ENCODE measurements around the gene FXYD2. TPM values are rescaled to one million over a fixed set of nuclear protein-coding genes. Genes with fewer than 3 reads are reported as not detected.
A peak's percentile ranks its signal among the peaks of the same experiment; 100 is the strongest.

Gene FXYD2
- total and polyA plus RNA-seq, 2 donors from 2014 or later = 2,527 to 9,664 TPM

GRCh38 chr11:117863383-117863782 lies 38.8 kb upstream of the FXYD2 start:
- H3K27ac ChIP-seq (ENCODE audit: low read depth in 2 of 2, low read length in 2 of 2) = no peak overlapping the region
- no peak for DNase-seq
- H3K36me3 ChIP-seq (ENCODE audit: control insufficient read depth in 2 of 3, insufficient read depth in 3 of 3, low read length in 3 of 3) = no peaks in the 10 kb centered on the region
- peaks cover 0 to 16% (median 0%) of the 10 kb centered on the region in 3 donors for H3K4me1 ChIP-seq (ENCODE audit: control insufficient read depth in 2 of 3, insufficient read depth in 2 of 3, low read depth in 1 of 3, low read length in 3 of 3)
- no peaks in the 10 kb centered on the region for H3K27me3 ChIP-seq (ENCODE audit: control insufficient read depth, insufficient read depth, low read length)
- no peak overlapping the region for H3K4me3 ChIP-seq (ENCODE audit: low read length in 3 of 3)
- no peak overlapping the region for H3K9ac ChIP-seq (ENCODE audit: low read length in 3 of 3)
- H3K9me3 ChIP-seq (ENCODE audit: control insufficient read depth in 2 of 3, insufficient read depth in 1 of 3, low read length in 3 of 3) = no peaks in the 10 kb centered on the region
- no peak for FAIRE-seq
- no peak for TF ChIP-seq CTCF (IDR thresholded peaks at IDR 0.05; ENCODE audit: borderline replicate concordance, extremely low read depth, insufficient read depth)
- intact Hi-C loops (cut with DNase I) = no loop called here

- intact Hi-C loops (cut with DNase I) = no loop called here
- Histone ChIP-seq H3K4me1 (ENCODE audit: control insufficient read depth in 2 of 3, insufficient read depth in 2 of 3, low read depth in 1 of 3, low read length in 3 of 3) (peaks cover 0 to 16% (median 0%) of the 10 kb centered on the region in 3 donors), H3K9me3 (ENCODE audit: control insufficient read depth in 2 of 3, insufficient read depth in 1 of 3, low read length in 3 of 3) (no peaks in the 10 kb centered on the region), H3K36me3 (ENCODE audit: control insufficient read depth in 2 of 3, insufficient read depth in 3 of 3, low read length in 3 of 3) (no peaks in the 10 kb centered on the region), H3K4me3 (ENCODE audit: low read length in 3 of 3) (no peak overlapping the region), H3K27ac (ENCODE audit: low read depth in 2 of 2, low read length in 2 of 2) (peak overlapping the region in 1 of 2 donors; percentile 45), H3K27me3 (ENCODE audit: control insufficient read depth, insufficient read depth, low read length) (no peaks in the 10 kb centered on the region), H3K9ac (ENCODE audit: low read length in 3 of 3) (no peak overlapping the region)
- TF ChIP-seq CTCF (IDR thresholded peaks at IDR 0.05; ENCODE audit: borderline replicate concordance, extremely low read depth, insufficient read depth) = no peak
- no peak for DNase-seq
- no peak for FAIRE-seq
Measured at GRCh38 chr11:117862753-117863152, 38.2 kb upstream of the FXYD2 start.

- Histone ChIP-seq H3K36me3 (ENCODE audit: control insufficient read depth in 2 of 3, insufficient read depth in 3 of 3, low read length in 3 of 3) (no peaks in the 10 kb centered on the region), H3K27ac (ENCODE audit: low read depth in 2 of 2, low read length in 2 of 2) (peak overlapping the region; percentile 45 to 68), H3K9ac (ENCODE audit: low read length in 3 of 3) (no peak overlapping the region), H3K27me3 (ENCODE audit: control insufficient read depth, insufficient read depth, low read length) (no peaks in the 10 kb centered on the region), H3K4me1 (ENCODE audit: control insufficient read depth in 2 of 3, insufficient read depth in 2 of 3, low read depth in 1 of 3, low read length in 3 of 3) (peaks cover 0 to 16% (median 0%) of the 10 kb centered on the region in 3 donors), H3K9me3 (ENCODE audit: control insufficient read depth in 2 of 3, insufficient read depth in 1 of 3, low read length in 3 of 3) (no peaks in the 10 kb centered on the region), H3K4me3 (ENCODE audit: low read length in 3 of 3) (no peak overlapping the region)
- peak in 2 of 5 donors; percentile 46 to 71 for DNase-seq
- intact Hi-C loops (cut with DNase I) = no loop called here
- no peak for TF ChIP-seq CTCF (IDR thresholded peaks at IDR 0.05; ENCODE audit: borderline replicate concordance, extremely low read depth, insufficient read depth)
- FAIRE-seq = no peak
Measured at GRCh38 chr11:117862019-117862725, 37.6 kb upstream of the FXYD2 start.

Data from kidney (tissue), 14 donors.